ENCODE data around the gene SH3PXD2A. TPM values are rescaled to one million over a fixed set of nuclear protein-coding genes. Genes with fewer than 3 reads are reported as not detected.
A peak's percentile ranks its signal among the peaks of the same experiment; 100 is the strongest.

SH3PXD2A gene
- total and polyA plus RNA-seq, 10 donors, result 2.6 to 50.0 (median 35.2) TPM

- WGBS, 5 donors, result 62 to 87% (median 71%) methylated on average over 7 of the region's 7 CpGs
- intact Hi-C loops (cut with DNase I; ENCODE audit: low total_unique reads), result no loop called here
- no peak for DNase-seq
- Histone ChIP-seq H3K4me1 (peaks cover 0 to 52% (median 20%) of the 10 kb centered on the region in 6 donors), H3K9me3 (no peaks in the 10 kb centered on the region), H3K36me3 (peaks cover 0 to 98% (median 36%) of the 10 kb centered on the region in 6 donors), H3K4me3 (no peak overlapping the region), H3K27me3 (replicated peaks in 1 of 7) (no peaks in the 10 kb centered on the region), H3K27ac (peak overlapping the region in 5 of 8 donors; percentile 22 to 62 (median 54))
- TF ChIP-seq CTCF (IDR thresholded peaks at IDR 0.05 in 8 of 11, conservative IDR thresholded peaks at IDR 0.05 in 3 of 11), result no peak
- no peak for TF ChIP-seq POLR2A (IDR thresholded peaks at IDR 0.05)
- no peak for TF ChIP-seq POLR2AphosphoS5 (IDR thresholded peaks at IDR 0.05)
These were observed 235.0 kb downstream of the SH3PXD2A start for GRCh38 chr10:103620352-103620740.

- peaks cover 0 to 57% (median 22%) of the 10 kb centered on the region in 6 donors for H3K4me1 ChIP-seq
These were observed 235.7 kb downstream of the SH3PXD2A start for GRCh38 chr10:103619424-103620351.

GRCh38 chr10:103618575-103619423 lies 236.6 kb downstream of the SH3PXD2A start:
- H3K27ac ChIP-seq, result peak overlapping the region in 6 of 8 donors; percentile 26 to 62 (median 54)
- H3K27me3 ChIP-seq (replicated peaks in 1 of 7), result no peaks in the 10 kb centered on the region
- no peak for DNase-seq
- no peak overlapping the region for H3K4me3 ChIP-seq
- no peaks in the 10 kb centered on the region for H3K9me3 ChIP-seq
- peaks cover 0 to 58% (median 23%) of the 10 kb centered on the region in 6 donors for H3K4me1 ChIP-seq
- H3K36me3 ChIP-seq, result peaks cover 0 to 93% (median 34%) of the 10 kb centered on the region in 6 donors
- peak in 2 of 3 donors; percentile 11 to 46 for TF ChIP-seq POLR2AphosphoS5 (IDR thresholded peaks at IDR 0.05)
- TF ChIP-seq POLR2A (IDR thresholded peaks at IDR 0.05), result no peak
- no peak for TF ChIP-seq CTCF (IDR thresholded peaks at IDR 0.05 in 8 of 11, conservative IDR thresholded peaks at IDR 0.05 in 3 of 11)
- WGBS, 5 donors, result 71 to 80% (median 76%) methylated on average over 16 to 19 of the region's 19 CpGs
- intact Hi-C loops (cut with DNase I; ENCODE audit: low total_unique reads), result no loop called here

More at GRCh38 chr10:103619424-103620351, 235.7 kb downstream of the SH3PXD2A start:
- H3K4me3 ChIP-seq, result no peak overlapping the region
- peaks cover 0 to 97% (median 34%) of the 10 kb centered on the region in 6 donors for H3K36me3 ChIP-seq
- no peaks in the 10 kb centered on the region for H3K27me3 ChIP-seq (replicated peaks in 1 of 7)
- intact Hi-C loops (cut with DNase I; ENCODE audit: low total_unique reads), result no loop called here
- no peak for DNase-seq
- TF ChIP-seq POLR2A (IDR thresholded peaks at IDR 0.05) (no peak), POLR2AphosphoS5 (IDR thresholded peaks at IDR 0.05) (no peak), CTCF (IDR thresholded peaks at IDR 0.05 in 8 of 11, conservative IDR thresholded peaks at IDR 0.05 in 3 of 11) (no peak)
- WGBS, 5 donors, result 80 to 87% (median 84%) methylated on average over 20 to 22 of the region's 22 CpGs
- H3K27ac ChIP-seq, result peak overlapping the region in 6 of 8 donors; percentile 22 to 62 (median 52)
- no peaks in the 10 kb centered on the region for H3K9me3 ChIP-seq
